Hematopoietic multipotent progenitor cell treated with erythropoietin and hydrocortisone succinate and interleukin-3 and kit ligand, for 8 days (in vitro differentiated cells): ENCODE data around the gene GATA6.
"Not testable (repeated sequence)": the region's sequence is repeated elsewhere in the genome, so short reads cannot be mapped to it uniquely, and the experiment has no call there.

Source experiments
- DNase-seq: peaks from one replicate; pipeline ENCODE4 v3.0.0-alpha.2; 2015

Gene GATA6

GRCh38 chr18:22184573-22184972 lies 15.2 kb downstream of the GATA6 start:
- not testable (repeated sequence) for DNase-seq

GRCh38 chr18:22185273-22185672 lies 15.9 kb downstream of the GATA6 start:
- no peak for DNase-seq

- DNase-seq: no peak
Observed at GRCh38 chr18:22185771-22186386, 16.5 kb downstream of the GATA6 start.

- no peak for DNase-seq
Observed at GRCh38 chr18:22186484-22186971, 17.1 kb downstream of the GATA6 start.

GRCh38 chr18:22188559-22189267 lies 19.3 kb downstream of the GATA6 start:
- DNase-seq: no peak

GRCh38 chr18:22189449-22190166 lies 20.2 kb downstream of the GATA6 start:
- no peak for DNase-seq

- DNase-seq: no peak
Observed at GRCh38 chr18:22191346-22191695, 21.9 kb downstream of the GATA6 start.

GRCh38 chr18:22191923-22192322 lies 22.5 kb downstream of the GATA6 start:
- no peak for DNase-seq

GRCh38 chr18:22193466-22193865 lies 24.1 kb downstream of the GATA6 start:
- no peak for DNase-seq

- peak; percentile 83 for DNase-seq
Observed at GRCh38 chr18:22194151-22194598, 24.8 kb downstream of the GATA6 start.

GRCh38 chr18:22195052-22195451 lies 25.7 kb downstream of the GATA6 start:
- DNase-seq: no peak

GRCh38 chr18:22196943-22197342 lies 27.6 kb downstream of the GATA6 start:
- DNase-seq: not testable (repeated sequence)

GRCh38 chr18:22197668-22198067 lies 28.3 kb downstream of the GATA6 start:
- DNase-seq: no peak

GRCh38 chr18:22198163-22198562 lies 28.8 kb downstream of the GATA6 start:
- DNase-seq: no peak

GRCh38 chr18:22199005-22199404 lies 29.6 kb downstream of the GATA6 start:
- no peak for DNase-seq

GRCh38 chr18:22200611-22201225 lies 31.3 kb downstream of the GATA6 start:
- DNase-seq: no peak

GRCh38 chr18:22203035-22203434 lies 33.6 kb downstream of the GATA6 start:
- no peak for DNase-seq

GRCh38 chr18:22203536-22204213 lies 34.3 kb downstream of the GATA6 start:
- DNase-seq: no peak

GRCh38 chr18:22204214-22204536 lies 34.8 kb downstream of the GATA6 start:
- DNase-seq: no peak

GRCh38 chr18:22204996-22205395 lies 35.6 kb downstream of the GATA6 start:
- DNase-seq: no peak

GRCh38 chr18:22207021-22207758 lies 37.8 kb downstream of the GATA6 start:
- no peak for DNase-seq

GRCh38 chr18:22210311-22210754 lies 40.9 kb downstream of the GATA6 start:
- no peak for DNase-seq
